HG02763 (cell line): ENCODE measurements around the gene CTNNA3.
"Not testable (repeated sequence)": the region's sequence is repeated elsewhere in the genome, so short reads cannot be mapped to it uniquely, and the experiment has no call there.

Experiments
- ATAC-seq: cut with Tn5 transposase; IDR thresholded peaks from one replicate; pipeline ENCODE4 v1.9.1; 2021; ENCODE audit warnings: mild to moderate bottlenecking, moderate library complexity; ENCODE audit not compliant: unreplicated experiment

Gene CTNNA3

GRCh38 chr10:67606572-67606971 lies 89.4 kb downstream of the CTNNA3 start:
- ATAC-seq = no peak

GRCh38 chr10:67603701-67604100 lies 92.3 kb downstream of the CTNNA3 start:
- no peak for ATAC-seq

DNA sequence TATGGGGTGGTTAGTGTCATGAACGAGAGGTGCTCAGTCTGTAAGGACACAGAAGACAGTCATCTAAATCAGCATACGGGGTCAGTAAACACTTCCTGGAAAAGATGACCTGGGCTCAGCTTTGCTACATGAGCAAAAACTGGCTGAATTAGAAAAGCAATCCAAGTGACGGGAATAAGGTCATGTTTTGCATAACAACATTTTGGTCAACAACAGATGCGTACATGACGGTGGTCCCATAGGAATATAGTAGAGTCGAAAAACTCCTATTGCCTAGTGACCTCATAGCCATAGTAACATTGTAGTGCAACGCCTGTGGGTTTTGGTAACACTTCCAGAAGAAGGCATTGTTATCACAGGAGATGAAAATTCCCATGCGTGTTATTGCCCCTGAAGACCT lies 92.9 kb downstream of the CTNNA3 start:
- no peak for ATAC-seq

DNA sequence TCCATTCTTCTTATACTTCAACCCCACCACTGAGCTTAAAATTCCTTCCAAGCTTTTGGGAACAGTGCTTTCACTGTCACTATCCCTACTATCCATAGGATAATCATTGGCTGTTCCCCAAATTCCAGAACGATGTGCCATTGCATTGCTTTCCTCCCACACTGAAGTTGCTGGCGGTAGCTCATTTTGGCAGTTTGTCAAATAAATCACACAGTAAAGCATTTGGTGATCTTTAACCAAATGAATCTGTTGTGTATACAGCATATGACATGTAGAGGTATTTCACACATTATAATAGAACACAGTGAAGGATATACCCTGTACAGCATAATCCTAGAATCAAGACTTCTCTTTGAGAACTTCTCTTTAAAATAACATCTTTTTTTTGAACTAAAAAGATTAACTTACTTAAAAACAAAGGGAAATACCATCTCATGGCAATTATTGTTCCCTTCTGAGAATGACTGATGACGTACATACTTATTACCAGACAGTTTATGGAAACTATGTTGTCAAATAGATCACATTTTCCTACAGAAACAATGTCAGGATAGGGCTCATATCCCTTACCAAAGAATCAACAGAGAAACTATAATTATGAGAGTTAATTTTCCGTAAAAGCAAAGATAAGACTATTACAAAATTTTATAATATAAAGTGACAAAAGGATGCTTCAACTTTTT lies 93.6 kb downstream of the CTNNA3 start:
- no peak for ATAC-seq

- ATAC-seq = no peak
Measured at GRCh38 chr10:67599597-67599996, 96.4 kb downstream of the CTNNA3 start.

- ATAC-seq = no peak
Measured at GRCh38 chr10:67596641-67597040, 99.4 kb downstream of the CTNNA3 start.

DNA sequence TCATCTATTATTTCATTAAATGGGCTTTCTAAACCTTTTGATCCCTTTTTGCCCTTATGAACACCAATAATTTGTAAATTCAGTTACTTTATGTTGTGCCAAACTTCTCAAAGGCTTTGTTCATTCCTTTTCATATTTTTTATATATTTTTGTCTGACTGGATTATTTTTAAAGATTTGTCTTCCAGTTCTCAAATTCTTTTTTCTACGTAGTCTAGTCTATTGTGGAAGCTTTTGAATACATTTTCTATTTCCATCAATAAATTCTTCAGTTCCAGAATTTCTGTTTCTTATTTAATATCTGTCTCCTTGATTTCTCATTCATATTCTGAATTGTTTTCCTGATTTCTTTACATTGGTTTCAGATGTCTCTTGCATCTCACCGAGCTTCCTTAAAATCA lies 108.2 kb downstream of the CTNNA3 start:
- ATAC-seq = no peak

DNA sequence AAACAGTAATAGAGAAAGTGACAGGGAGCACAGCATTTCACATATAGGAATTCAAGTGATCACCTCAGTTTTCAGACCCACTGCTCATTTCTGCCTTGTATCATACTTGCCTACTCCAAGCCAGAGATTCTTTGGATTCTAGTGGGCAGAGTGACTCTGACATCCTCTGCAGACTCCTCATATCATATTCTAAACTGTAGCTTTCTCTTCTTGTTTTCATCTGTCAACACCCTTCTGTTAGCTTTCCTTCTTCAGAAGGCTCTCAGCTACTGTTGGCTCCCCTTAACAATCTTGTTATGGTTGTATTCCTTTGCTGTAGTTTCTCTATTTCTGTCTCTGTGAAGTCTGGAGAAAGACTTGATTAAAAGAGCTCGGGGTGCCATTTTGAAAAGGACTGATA lies 120.5 kb downstream of the CTNNA3 start:
- ATAC-seq = no peak

DNA sequence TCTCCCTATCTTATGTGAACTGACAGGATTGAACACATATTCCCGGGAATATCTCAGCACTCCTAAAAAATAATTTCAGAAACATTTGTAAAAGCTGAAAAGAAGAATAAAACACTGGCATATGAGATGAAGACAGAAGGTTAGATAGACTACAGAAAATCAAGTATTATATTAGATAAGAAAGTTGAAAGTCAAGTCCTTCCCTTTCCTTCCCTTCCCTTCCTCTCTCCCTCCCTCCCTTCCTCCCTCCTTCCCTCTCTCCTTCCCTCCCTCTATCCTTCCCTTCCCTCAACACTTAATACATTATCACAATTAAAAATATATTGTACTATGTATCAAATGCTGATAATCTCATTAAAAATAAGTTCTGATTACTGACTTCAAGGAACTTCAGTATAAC lies 122.5 kb downstream of the CTNNA3 start:
- ATAC-seq = no peak

GRCh38 chr10:67571503-67571902 lies 124.5 kb downstream of the CTNNA3 start:
- no peak for ATAC-seq

- not testable (repeated sequence) for ATAC-seq
Measured at GRCh38 chr10:67558311-67558710, 137.7 kb downstream of the CTNNA3 start.

GRCh38 chr10:67553254-67553653 lies 142.7 kb downstream of the CTNNA3 start:
- no peak for ATAC-seq

GRCh38 chr10:67550838-67551402 lies 145.1 kb downstream of the CTNNA3 start:
- ATAC-seq = no peak

DNA sequence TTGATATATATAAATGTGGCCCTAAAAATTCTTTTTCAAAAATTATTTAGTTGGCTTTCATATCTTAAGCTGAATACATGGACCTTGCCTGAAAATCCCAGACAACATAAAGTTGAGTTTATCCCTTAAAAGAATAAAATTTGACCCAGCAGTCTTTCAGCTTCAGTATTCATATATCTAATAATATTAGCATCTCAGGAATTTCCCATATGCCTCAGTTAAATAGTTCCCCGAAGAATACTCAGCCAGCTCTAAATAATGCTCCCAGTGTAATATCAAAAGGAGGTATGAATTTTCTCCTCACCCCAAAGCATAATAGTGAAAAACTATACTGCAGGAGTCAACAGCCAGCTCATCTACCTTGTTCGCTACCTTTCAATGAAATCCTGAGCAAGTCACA lies 145.9 kb downstream of the CTNNA3 start:
- ATAC-seq = no peak

- no peak for ATAC-seq
Measured at GRCh38 chr10:67549390-67549789, 146.6 kb downstream of the CTNNA3 start.

- ATAC-seq = no peak
Measured at GRCh38 chr10:67541411-67541810, 154.6 kb downstream of the CTNNA3 start.

GRCh38 chr10:67539312-67539711 lies 156.7 kb downstream of the CTNNA3 start:
- ATAC-seq = no peak

- no peak for ATAC-seq
Measured at GRCh38 chr10:67537906-67538305, 158.1 kb downstream of the CTNNA3 start.

DNA sequence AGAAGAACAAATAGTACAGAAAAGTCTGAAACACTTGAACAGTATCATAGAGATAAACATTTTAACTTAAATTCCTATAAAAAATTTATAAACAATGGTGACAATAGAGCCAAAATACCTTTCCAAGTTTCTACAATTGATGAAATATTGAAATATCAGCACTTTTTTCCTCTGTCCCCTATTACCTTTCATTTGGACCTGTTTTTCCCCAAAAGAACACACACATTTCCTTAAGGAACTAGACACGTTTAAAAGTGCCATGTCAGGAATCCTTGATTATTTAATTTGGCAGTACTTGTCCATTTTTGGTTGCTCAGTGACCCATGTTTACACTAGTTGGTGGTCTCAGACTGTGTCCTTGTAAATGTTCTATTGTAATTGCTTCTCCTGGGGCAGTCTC lies 162.6 kb downstream of the CTNNA3 start:
- ATAC-seq = no peak

- ATAC-seq = not testable (repeated sequence)
Measured at GRCh38 chr10:67530990-67531389, 165.0 kb downstream of the CTNNA3 start.

GRCh38 chr10:67527351-67527750 lies 168.6 kb downstream of the CTNNA3 start:
- no peak for ATAC-seq

GRCh38 chr10:67521546-67521945 lies 174.4 kb downstream of the CTNNA3 start:
- no peak for ATAC-seq
